Neural progenitor cell (in vitro differentiated cells): ENCODE data around the gene CC2D1A.

Source experiments
- EZH2phosphoT487 ChIP-seq: fragments of 200-600 bp; sonication (generic); IDR thresholded peaks from 2 replicates; pipeline ENCODE4 v1.6.1; 2017; ENCODE audit warnings: antibody characterized with exemption
- TF ChIP-seq, protein P1 (sequence below): fragments of 200-600 bp; sonication (generic); IDR thresholded peaks from 2 replicates; pipeline ENCODE4 v1.5.1; 2017; ENCODE audit warnings: antibody characterized with exemption, mild to moderate bottlenecking

DNA sequence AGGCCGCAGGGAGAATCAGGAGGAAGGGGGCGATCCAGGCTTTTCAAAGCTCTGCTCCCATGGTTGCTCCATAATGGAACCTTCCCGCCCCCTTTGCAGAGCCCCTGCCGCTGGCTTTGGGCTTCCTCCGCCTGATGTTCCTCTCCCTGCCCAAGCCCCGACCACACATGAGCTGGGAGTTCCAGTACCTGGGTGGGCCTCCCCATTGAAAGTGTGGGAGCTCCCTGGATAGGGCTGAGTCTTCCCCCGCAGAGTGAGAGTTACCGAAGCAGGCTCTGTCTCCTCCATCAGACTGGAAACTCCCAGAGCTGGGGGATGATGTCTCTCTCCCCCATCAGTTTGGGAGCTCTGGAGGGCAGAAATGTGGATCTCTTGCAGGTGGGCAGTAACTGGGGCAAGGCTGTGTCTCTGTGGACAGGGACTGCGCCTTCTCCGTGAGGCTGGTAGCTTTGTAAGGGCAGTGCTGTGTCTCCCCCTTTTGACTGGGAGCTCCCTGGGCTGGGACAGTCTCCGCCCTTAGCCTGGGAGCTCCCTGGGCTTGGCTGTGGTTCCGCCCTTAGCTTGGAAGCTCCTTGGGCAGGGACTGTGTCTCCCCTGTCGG lies 47.0 kb downstream of the CC2D1A start:
- TF ChIP-seq, protein P1, sequence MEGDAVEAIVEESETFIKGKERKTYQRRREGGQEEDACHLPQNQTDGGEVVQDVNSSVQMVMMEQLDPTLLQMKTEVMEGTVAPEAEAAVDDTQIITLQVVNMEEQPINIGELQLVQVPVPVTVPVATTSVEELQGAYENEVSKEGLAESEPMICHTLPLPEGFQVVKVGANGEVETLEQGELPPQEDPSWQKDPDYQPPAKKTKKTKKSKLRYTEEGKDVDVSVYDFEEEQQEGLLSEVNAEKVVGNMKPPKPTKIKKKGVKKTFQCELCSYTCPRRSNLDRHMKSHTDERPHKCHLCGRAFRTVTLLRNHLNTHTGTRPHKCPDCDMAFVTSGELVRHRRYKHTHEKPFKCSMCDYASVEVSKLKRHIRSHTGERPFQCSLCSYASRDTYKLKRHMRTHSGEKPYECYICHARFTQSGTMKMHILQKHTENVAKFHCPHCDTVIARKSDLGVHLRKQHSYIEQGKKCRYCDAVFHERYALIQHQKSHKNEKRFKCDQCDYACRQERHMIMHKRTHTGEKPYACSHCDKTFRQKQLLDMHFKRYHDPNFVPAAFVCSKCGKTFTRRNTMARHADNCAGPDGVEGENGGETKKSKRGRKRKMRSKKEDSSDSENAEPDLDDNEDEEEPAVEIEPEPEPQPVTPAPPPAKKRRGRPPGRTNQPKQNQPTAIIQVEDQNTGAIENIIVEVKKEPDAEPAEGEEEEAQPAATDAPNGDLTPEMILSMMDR, result no peak
- TF ChIP-seq EZH2phosphoT487, result no peak
